Measurements from ENCODE around the gene CHMP4A.

DNA sequence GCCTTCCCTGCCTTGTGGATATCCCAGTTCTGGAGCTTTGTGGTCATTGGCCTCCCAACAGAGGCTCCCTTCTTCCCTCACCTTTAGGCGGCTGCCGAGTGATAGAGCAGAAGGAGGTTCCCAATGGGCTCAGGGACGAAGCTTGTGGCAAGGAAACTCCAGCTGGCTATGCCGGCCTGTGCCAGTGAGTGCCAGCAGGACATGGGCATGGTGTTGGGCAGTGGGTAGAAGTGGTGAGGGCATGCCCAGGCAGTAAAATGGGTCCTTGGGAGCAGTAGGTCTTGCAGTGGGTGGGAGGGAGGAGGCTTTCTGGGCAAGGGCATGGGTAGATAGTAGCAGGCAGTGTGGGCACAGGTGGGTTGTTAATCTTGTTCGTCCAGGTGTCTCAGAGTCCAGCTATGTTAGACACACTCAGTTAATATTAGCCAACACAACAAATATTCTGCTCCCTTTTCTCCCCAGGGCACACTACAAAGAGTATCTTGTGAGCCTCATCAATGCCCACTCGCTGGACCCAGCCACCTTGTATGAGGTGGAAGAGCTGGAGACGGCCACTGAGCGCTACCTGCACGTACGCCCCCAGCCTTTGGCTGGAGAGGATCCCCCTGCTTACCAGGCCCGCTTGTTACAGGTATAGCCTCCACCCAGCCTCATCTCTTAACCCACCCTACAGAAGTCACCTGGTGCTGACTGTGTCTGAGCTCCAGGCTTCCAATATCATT, 53.4 kb downstream of the CHMP4A start:
- TF ChIP-seq, protein P1, sequence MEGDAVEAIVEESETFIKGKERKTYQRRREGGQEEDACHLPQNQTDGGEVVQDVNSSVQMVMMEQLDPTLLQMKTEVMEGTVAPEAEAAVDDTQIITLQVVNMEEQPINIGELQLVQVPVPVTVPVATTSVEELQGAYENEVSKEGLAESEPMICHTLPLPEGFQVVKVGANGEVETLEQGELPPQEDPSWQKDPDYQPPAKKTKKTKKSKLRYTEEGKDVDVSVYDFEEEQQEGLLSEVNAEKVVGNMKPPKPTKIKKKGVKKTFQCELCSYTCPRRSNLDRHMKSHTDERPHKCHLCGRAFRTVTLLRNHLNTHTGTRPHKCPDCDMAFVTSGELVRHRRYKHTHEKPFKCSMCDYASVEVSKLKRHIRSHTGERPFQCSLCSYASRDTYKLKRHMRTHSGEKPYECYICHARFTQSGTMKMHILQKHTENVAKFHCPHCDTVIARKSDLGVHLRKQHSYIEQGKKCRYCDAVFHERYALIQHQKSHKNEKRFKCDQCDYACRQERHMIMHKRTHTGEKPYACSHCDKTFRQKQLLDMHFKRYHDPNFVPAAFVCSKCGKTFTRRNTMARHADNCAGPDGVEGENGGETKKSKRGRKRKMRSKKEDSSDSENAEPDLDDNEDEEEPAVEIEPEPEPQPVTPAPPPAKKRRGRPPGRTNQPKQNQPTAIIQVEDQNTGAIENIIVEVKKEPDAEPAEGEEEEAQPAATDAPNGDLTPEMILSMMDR (IDR thresholded peaks at IDR 0.05; ENCODE audit: insufficient read depth, low read length, poor library complexity, severe bottlenecking) = no peak
- no peak for TF ChIP-seq EZH2phosphoT487 (conservative IDR thresholded peaks at IDR 0.05; ENCODE audit: low read length)
